Measurements from ENCODE around the gene RNF113A. TPM values are rescaled to one million over a fixed set of nuclear protein-coding genes. Genes with fewer than 3 reads are reported as not detected.
A peak's percentile ranks its signal among the peaks of the same experiment; 100 is the strongest.
"Not testable (repeated sequence)": the region's sequence is repeated elsewhere in the genome, so short reads cannot be mapped to it uniquely, and the experiment has no call there.

Gene RNF113A
- polyA plus RNA-seq, 3 donors = 11.5 to 13.0 (median 12.1) TPM

GRCh38 chrX:119880076-119880475 is 8.5 kb upstream of the RNF113A start:
- no peak for DNase-seq (ENCODE audit: extremely low read depth in 1 of 11, low read depth in 9 of 11, low spot score in 4 of 11)

GRCh38 chrX:119878740-119879139 is 7.2 kb upstream of the RNF113A start:
- DNase-seq (ENCODE audit: extremely low read depth in 1 of 11, low read depth in 9 of 11, low spot score in 4 of 11) = no peak

GRCh38 chrX:119871245-119871598 is 311 bp downstream of the RNF113A start:
- DNase-seq (ENCODE audit: extremely low read depth in 1 of 11, low read depth in 9 of 11, low spot score in 4 of 11) = peak in 1 of 11 donors; percentile 8

- DNase-seq (ENCODE audit: extremely low read depth in 1 of 11, low read depth in 9 of 11, low spot score in 4 of 11) = peak in 1 of 11 donors; percentile 5
These were observed 854 bp downstream of the RNF113A start for GRCh38 chrX:119870626-119871131.

- DNase-seq (ENCODE audit: extremely low read depth in 1 of 11, low read depth in 9 of 11, low spot score in 4 of 11) = peak in 1 of 11 donors; percentile 5
These were observed 18.1 kb downstream of the RNF113A start for GRCh38 chrX:119853444-119853843.

- DNase-seq (ENCODE audit: extremely low read depth in 1 of 11, low read depth in 9 of 11, low spot score in 4 of 11) = peak; percentile 79 to 95 (median 90)
These were observed 18.9 kb downstream of the RNF113A start, which contains the start of gene UPF3B for GRCh38 chrX:119852382-119853353. TSS of gene UPF3B (minus strand) at chrX:119852963. CDS start at chrX:119852928, 35 bp downstream.

GRCh38 chrX:119833905-119834304 is 37.6 kb downstream of the RNF113A start:
- DNase-seq (ENCODE audit: extremely low read depth in 1 of 11, low read depth in 9 of 11, low spot score in 4 of 11) = no peak

- no peak for DNase-seq (ENCODE audit: extremely low read depth in 1 of 11, low read depth in 9 of 11, low spot score in 4 of 11)
These were observed 43.1 kb downstream of the RNF113A start for GRCh38 chrX:119828446-119828845.

- DNase-seq (ENCODE audit: extremely low read depth in 1 of 11, low read depth in 9 of 11, low spot score in 4 of 11) = no peak
These were observed 45.1 kb downstream of the RNF113A start for GRCh38 chrX:119826399-119826959.

GRCh38 chrX:119824221-119824620 is 47.3 kb downstream of the RNF113A start:
- DNase-seq (ENCODE audit: extremely low read depth in 1 of 11, low read depth in 9 of 11, low spot score in 4 of 11) = not testable (repeated sequence)

GRCh38 chrX:119821703-119822102 is 49.8 kb downstream of the RNF113A start:
- not testable (repeated sequence) for DNase-seq (ENCODE audit: extremely low read depth in 1 of 11, low read depth in 9 of 11, low spot score in 4 of 11)

Other genes starting within 250 kb of the RNF113A start
- 10 to 100 TPM; 66.6 to 69.9 (median 69.8) TPM for gene SEPTIN6, start 178.6 kb downstream of the RNF113A start, polyA plus RNA-seq (ENCODE audit: insufficient read length in 3 of 3)
- under 1 TPM; 0.45 to 0.82 (median 0.70) TPM for gene SOWAHD, start 113.1 kb downstream of the RNF113A start, polyA plus RNA-seq (ENCODE audit: insufficient read length in 3 of 3)
- 1,000 to 10,000 TPM; 1,870 to 2,660 (median 2,378) TPM for gene RPL39, start 80.1 kb downstream of the RNF113A start, polyA plus RNA-seq (ENCODE audit: insufficient read length in 3 of 3)
- gene UPF3B, start 18.8 kb downstream of the RNF113A start, polyA plus RNA-seq (ENCODE audit: insufficient read length in 3 of 3) = 10 to 100 TPM; 33.5 to 34.9 (median 33.8) TPM
- gene NDUFA1, start 99 bp upstream of the RNF113A start, polyA plus RNA-seq (ENCODE audit: insufficient read length in 3 of 3) = 100 to 1,000 TPM; 120 to 166 (median 150) TPM
- under 1 TPM in 2 of 3 donors, not detected in 1; 0.24 to 0.26 TPM for gene AKAP14, start 24.2 kb upstream of the RNF113A start, polyA plus RNA-seq (ENCODE audit: insufficient read length in 3 of 3)
- gene NKAP, start 72.0 kb upstream of the RNF113A start, polyA plus RNA-seq (ENCODE audit: insufficient read length in 3 of 3) = 10 to 100 TPM; 13.4 to 15.6 (median 15.0) TPM
- gene RHOXF2B, start 206.0 kb upstream of the RNF113A start, polyA plus RNA-seq (ENCODE audit: insufficient read length in 3 of 3) = under 1 TPM in 1 of 3 donors, not detected in 2; 0.11 TPM
- gene RHOXF1, start 244.2 kb upstream of the RNF113A start, polyA plus RNA-seq (ENCODE audit: insufficient read length in 3 of 3) = 1 to 10 TPM in 2 of 3 donors, under 1 TPM in 1; 0.17 to 3.1 (median 1.0) TPM

Measured in renal cortex interstitium (tissue), 11 donors.